Endothelial cell of umbilical vein (primary cell): Measurements from ENCODE around the gene SHISA5.

Experiments
- EZH2 ChIP-seq: IDR thresholded peaks from 2 replicates; pipeline ENCODE4 v1.6.1; 2012; ENCODE audit warnings: borderline replicate concordance, low read depth, mild to moderate bottlenecking, moderate library complexity, low read length, inconsistent platforms; ENCODE audit not compliant: severe bottlenecking
- FOS ChIP-seq: IDR thresholded peaks from 2 replicates; pipeline ENCODE4 v1.6.1; 2011; ENCODE audit warnings: mild to moderate bottlenecking, low read length, moderate library complexity, borderline replicate concordance; ENCODE audit not compliant: insufficient read depth
- GATA2 ChIP-seq: IDR thresholded peaks from 2 replicates; pipeline ENCODE4 v1.7.0; 2011; ENCODE audit warnings: low read depth, mild to moderate bottlenecking, moderate library complexity, mixed read lengths, low read length; ENCODE audit not compliant: insufficient read length, insufficient read depth
- MAX ChIP-seq: IDR thresholded peaks from 2 replicates; pipeline ENCODE4 v1.6.1; 2011; ENCODE audit not compliant: insufficient read depth, insufficient read length
- MYC ChIP-seq: IDR thresholded peaks from one replicate; pipeline ENCODE4 v1.6.1; 2011; ENCODE audit warnings: mild to moderate bottlenecking, low read depth, low read length
- POLR2A ChIP-seq: IDR thresholded peaks from 2 replicates; pipeline ENCODE4 v1.6.1; 2012; ENCODE audit warnings: low read depth, mild to moderate bottlenecking, control low read depth, low read length
- TF ChIP-seq, protein P1 (sequence below), 2 donors: IDR thresholded peaks; 1 replicate in 1 of 2; 2 replicates in 1 of 2; pipeline ENCODE4 v1.5.1; 2011; ENCODE audit warnings: low read length in 2 of 2, mild to moderate bottlenecking in 2 of 2, moderate library complexity in 2 of 2, control low read depth in 1 of 2, inconsistent platforms in 1 of 2, low read depth in 1 of 2; ENCODE audit not compliant: insufficient read depth in 1 of 2; ENCODE audit errors: extremely low read depth in 1 of 2

- TF ChIP-seq, protein P1, sequence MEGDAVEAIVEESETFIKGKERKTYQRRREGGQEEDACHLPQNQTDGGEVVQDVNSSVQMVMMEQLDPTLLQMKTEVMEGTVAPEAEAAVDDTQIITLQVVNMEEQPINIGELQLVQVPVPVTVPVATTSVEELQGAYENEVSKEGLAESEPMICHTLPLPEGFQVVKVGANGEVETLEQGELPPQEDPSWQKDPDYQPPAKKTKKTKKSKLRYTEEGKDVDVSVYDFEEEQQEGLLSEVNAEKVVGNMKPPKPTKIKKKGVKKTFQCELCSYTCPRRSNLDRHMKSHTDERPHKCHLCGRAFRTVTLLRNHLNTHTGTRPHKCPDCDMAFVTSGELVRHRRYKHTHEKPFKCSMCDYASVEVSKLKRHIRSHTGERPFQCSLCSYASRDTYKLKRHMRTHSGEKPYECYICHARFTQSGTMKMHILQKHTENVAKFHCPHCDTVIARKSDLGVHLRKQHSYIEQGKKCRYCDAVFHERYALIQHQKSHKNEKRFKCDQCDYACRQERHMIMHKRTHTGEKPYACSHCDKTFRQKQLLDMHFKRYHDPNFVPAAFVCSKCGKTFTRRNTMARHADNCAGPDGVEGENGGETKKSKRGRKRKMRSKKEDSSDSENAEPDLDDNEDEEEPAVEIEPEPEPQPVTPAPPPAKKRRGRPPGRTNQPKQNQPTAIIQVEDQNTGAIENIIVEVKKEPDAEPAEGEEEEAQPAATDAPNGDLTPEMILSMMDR (IDR thresholded peaks at IDR 0.05; ENCODE audit: extremely low read depth in 1 of 2, insufficient read depth in 1 of 2, low read depth in 1 of 2, low read length in 2 of 2): no peak
- no peak for TF ChIP-seq POLR2A
- TF ChIP-seq MYC: no peak
- no peak for TF ChIP-seq GATA2
- no peak for TF ChIP-seq EZH2
- TF ChIP-seq FOS: no peak
- TF ChIP-seq MAX: no peak
Observed at GRCh38 chr3:48464713-48465221, 39.2 kb downstream of the SHISA5 start.
